ENCODE measurements around the gene FMN2.

FMN2 gene

DNA sequence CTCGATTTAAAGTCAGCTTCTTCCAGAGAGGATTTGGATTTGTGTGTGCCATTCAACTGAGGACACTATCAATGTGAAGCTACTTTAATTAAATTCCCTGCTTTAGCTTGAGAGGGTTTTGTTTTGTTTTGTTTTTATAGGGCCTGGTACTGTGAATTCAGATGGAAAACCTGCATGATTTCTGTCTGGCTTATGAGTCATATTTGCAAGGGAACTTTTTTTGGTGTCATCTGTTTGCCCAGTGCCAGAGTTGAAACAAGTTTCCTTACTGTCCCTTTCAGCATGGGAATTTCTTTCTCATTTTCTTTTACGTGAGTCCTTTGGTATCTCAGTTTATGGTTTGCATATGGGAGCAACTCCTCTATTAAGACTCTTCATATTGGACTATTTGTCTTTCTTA lies 325.6 kb downstream of the FMN2 start:
- TF ChIP-seq, protein P1, sequence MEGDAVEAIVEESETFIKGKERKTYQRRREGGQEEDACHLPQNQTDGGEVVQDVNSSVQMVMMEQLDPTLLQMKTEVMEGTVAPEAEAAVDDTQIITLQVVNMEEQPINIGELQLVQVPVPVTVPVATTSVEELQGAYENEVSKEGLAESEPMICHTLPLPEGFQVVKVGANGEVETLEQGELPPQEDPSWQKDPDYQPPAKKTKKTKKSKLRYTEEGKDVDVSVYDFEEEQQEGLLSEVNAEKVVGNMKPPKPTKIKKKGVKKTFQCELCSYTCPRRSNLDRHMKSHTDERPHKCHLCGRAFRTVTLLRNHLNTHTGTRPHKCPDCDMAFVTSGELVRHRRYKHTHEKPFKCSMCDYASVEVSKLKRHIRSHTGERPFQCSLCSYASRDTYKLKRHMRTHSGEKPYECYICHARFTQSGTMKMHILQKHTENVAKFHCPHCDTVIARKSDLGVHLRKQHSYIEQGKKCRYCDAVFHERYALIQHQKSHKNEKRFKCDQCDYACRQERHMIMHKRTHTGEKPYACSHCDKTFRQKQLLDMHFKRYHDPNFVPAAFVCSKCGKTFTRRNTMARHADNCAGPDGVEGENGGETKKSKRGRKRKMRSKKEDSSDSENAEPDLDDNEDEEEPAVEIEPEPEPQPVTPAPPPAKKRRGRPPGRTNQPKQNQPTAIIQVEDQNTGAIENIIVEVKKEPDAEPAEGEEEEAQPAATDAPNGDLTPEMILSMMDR (conservative IDR thresholded peaks at IDR 0.05): no peak
- TF ChIP-seq ZFX (IDR thresholded peaks at IDR 0.05): no peak
- no peak overlapping the region for H3K27ac ChIP-seq

- no peak overlapping the region for H3K27ac ChIP-seq
- TF ChIP-seq, protein P1 (conservative IDR thresholded peaks at IDR 0.05): no peak
- TF ChIP-seq ZFX (IDR thresholded peaks at IDR 0.05): no peak
These were observed 329.1 kb downstream of the FMN2 start for GRCh38 chr1:240420766-240421165.

DNA sequence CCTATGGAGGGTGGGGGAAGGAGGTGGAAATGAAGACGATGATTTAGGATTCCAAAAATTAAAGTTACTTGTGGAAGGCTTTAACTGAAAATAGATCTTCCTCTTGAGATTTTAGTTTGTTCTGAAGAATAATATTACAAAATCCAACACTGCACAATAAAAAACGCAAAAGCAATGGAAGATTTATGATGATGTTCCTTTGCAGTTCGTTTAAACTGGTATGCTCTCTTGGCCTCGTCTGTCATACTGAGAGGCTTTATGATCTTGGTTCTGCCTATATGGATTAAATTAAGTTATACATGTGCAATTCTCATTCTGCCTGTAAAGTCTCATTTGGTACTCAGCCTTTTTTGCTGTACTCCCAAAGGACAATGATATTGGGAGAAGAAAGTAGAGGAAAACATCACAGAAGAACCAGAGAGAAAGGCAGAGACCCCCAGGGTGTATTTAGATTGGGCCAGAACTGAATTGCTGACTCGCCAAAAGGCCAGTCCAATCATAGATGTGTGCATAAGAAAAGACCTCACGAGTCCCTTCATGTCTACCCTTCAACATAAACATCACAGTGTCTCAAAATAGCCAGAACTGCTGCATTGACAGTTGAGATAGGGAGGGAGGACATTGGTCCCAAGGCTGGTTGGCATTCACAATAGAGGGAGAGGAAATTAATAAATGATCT lies 331.7 kb downstream of the FMN2 start:
- H3K27ac ChIP-seq: no peak overlapping the region
- TF ChIP-seq ZFX (IDR thresholded peaks at IDR 0.05): no peak
- TF ChIP-seq, protein P1 (conservative IDR thresholded peaks at IDR 0.05): no peak

DNA sequence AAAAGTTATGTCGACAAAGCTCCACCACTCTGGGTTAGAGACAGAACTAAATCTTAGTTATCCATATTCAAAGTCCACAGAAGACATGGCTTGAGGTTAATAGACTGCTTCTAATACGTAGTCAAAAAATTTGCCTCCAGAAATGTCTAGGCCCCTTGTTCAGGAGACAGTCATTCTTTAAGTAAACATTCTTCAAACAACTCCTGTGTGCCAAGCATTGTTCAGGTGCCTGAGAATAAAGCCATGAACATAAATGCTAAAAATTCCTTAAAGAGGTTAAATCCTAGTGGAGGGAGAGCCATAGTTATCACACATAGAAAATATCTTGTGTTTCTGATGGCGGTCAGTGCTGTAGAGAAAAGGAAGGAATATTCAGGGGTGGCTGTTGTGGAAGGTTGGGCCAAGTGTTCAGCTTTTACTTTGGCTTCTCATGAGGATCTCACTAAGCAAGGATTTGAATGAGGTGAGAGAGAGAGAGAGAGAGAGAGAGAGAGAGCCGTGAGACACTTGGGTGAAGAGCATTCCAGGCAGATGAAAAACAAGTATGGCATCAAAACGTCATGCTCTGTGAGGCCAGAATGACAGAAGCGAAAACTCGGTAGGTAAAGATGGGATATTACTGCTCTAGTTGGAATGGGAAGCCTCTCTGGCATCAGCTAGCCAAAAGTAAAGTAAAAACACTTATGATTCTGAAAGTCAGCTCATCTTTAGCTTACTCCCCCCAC lies 333.2 kb downstream of the FMN2 start:
- no peak for TF ChIP-seq ZFX (IDR thresholded peaks at IDR 0.05)
- TF ChIP-seq, protein P1 (conservative IDR thresholded peaks at IDR 0.05): no peak
- no peak overlapping the region for H3K27ac ChIP-seq

DNA sequence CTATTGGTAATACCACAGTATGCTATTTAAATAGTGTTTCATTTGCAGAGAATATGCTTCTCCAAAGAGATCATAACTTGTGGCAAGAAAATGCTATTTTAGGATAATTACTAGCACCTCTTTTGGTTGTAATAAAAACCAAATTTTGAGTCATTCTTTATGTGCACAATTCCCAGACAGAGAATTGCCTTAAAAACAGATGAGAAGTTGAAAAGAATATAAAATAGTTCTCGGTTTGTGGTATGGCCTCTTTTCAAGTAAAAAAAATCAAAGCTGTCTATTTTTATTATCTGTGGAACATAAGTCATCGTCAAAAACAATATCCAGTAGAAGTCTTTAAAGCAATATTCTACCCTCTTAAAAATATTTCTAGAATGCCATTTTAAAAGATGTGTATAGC lies 334.4 kb downstream of the FMN2 start:
- TF ChIP-seq, protein P1 (conservative IDR thresholded peaks at IDR 0.05): no peak
- TF ChIP-seq ZFX (IDR thresholded peaks at IDR 0.05): no peak
- H3K27ac ChIP-seq: no peak overlapping the region

DNA sequence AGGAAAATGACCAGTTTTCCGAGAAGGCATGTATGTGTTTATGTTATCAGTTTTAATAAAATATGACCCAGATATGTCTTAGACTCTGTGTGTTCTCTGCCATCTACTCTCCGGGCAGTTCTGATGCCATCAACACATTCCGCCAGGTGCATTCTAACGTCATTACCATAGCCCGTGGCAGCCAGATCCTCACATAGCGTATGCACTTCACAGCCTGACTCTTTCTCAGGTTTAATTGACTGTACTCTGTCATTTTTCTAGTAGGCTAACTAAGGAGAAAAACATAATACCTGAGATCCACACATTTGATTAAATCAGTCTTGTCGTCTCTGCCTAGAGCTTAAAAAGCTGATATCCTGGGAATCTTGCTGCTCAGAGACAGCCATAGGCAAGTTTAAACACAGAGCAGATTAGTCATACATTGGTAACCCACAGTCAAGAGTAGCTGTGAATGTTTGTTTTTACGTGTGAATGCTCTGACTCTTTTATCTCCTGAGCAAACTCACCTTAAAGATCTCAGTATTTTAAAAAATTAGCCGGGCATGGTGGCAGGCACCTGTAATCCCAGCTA lies 344.4 kb downstream of the FMN2 start:
- no peak overlapping the region for H3K27ac ChIP-seq

GRCh38 chr1:240441669-240442068 lies 350.0 kb downstream of the FMN2 start:
- H3K27ac ChIP-seq: no peak overlapping the region
- TF ChIP-seq ZFX (IDR thresholded peaks at IDR 0.05): no peak
- TF ChIP-seq, protein P1 (conservative IDR thresholded peaks at IDR 0.05): no peak

More for the DNA sequence above, 344.4 kb downstream of the FMN2 start:
- no peak for TF ChIP-seq ZFX (IDR thresholded peaks at IDR 0.05)
